T-helper 22 cell (primary cell): ENCODE results near the gene ATP2B3.

ENCODE experiments used
- DNase-seq: peaks from one replicate; pipeline ENCODE4 v3.0.0-alpha.2; 2020; ENCODE audit warnings: low read depth

ATP2B3 gene

DNA sequence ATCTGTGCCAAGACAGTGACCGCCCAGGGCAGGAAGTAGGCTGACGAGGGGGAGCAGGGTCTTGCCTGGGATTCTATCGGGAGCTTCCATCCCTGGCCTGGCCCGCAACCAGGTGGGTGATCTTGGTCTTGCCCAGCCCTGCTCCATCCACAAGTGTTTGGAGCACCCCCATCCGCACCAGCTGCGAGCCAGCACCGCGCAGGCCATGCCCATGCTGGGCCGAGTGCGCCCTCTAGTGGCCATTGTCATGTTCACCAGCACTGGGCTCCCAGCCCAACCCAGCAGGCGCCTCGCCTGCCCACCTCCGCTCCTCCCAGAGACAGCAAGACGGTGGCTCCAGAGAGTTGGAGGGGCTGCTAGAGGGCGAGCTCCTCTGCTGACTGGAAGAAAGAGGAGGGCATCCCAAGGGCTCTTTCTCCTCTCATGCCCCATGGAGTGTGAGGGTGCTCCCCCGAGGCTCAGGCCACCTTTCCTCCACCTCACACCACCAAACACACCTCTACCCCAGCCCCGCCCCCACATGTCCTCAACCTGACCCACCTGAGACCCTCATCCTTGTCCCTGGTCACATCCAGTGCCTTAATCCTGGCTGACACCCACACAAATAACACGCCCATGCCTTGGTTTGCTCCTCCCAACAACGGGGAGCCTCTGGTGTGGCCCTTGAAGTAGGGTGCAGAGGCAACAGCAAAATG lies 9.8 kb upstream of the ATP2B3 start:
- peak; percentile 48 for DNase-seq

DNA sequence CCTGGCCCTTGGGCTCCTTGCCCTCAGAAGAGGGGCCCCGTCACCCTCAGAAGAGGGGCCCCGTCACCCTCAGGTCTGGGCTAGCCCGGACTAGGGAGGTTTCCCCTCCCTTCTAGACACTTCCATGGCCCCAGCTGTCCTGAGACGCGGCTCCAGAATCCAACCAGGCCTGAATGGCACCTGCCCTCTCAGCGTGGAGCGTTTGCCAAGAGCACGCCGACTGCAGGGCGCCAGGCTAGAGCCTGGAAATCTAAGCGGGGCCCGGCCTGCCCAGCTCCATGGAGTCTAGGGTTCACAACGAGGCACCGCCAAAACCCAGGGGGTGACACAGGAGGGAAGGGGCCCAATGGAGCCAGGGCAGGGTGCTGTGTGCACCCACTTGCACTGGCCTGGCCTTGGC lies 7.8 kb upstream of the ATP2B3 start:
- no peak for DNase-seq

DNA sequence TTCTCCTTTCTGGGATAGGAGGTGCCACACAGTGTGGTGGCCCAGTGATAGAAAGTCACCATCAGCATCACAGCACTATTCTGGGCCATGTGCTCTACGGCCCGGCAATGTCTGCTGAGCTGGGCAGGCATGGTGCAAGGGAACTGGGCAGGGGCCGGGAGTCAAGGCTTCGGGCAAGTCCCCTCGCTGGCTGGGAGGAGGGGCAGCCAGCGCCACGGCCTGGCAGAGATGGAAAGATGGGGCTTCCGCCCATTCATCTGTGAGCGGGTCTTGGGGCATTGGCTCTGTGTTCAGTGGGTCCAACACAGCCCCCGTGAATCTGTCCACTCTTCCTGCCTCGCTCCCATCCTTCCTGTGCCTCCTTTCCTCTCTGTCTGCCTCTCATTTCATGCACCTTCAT lies 7.1 kb upstream of the ATP2B3 start:
- no peak for DNase-seq

DNA sequence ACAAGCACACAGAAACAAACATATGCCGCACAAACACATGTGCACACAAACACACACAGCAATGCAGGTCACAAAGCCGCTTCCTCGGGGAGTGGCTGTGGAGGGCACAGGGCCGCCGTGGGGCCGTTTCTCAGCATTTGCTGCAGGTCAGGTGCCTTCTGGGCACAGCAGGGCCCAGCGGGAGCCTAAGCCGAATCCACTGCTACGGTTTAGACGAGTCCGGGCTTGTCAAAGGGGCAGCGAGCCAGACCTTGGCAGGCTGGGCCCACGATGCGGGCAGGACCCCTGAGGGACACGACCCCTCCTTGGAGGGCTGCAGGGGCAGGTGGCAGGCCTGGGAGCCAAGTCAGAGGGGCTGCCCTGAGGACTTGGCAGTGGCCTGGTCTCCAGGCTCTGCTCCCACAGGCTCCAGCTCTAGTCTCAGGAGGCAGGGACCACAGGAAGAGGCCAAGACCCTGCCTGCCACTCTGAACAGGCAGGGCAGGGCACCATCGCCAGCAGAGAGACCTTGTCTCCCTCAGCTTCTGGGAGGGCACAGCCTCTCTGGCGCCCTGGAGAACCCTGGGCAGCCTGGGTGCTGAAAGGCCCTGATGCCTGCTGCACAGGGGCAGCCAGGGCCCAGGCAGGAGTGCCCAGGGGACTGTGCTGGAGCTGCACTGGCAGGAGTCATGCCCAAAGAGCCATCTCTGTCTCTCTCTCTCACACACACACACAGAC lies 5.5 kb upstream of the ATP2B3 start:
- no peak for DNase-seq

DNA sequence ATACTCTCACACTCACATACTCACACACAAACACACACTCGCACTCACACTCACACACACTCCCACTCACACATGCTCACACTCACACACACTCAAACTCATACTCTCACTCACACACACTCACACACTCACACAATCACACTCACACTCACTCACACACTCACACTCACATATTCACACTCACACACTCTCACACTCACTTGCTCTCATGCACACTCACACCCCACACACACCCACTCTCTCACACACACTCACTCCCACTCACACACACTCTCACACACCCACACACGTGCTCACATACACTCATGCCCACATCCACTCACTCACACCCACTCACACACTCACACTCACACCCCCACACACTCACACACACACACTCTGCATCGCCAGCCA lies 4.9 kb upstream of the ATP2B3 start:
- no peak for DNase-seq

DNA sequence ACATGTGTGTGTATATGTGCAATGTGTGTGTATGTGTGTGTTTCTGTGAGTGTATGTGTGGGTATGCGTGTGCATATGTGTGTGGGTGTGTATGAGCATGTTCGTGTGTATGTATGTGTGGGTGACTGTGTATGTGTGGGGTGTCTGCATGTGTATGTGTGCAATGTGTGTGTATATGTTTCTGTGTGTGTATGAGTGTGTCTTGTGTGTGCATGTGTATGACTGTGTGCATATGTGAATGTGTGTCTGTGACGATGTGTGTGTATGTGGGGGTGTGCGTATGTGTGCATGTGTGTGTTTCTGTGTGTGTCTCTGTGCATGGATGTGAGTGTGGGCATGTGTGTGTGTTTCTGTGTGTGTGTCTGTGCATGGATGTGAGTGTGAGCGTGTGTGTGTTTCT lies 4.2 kb upstream of the ATP2B3 start:
- no peak for DNase-seq

DNA sequence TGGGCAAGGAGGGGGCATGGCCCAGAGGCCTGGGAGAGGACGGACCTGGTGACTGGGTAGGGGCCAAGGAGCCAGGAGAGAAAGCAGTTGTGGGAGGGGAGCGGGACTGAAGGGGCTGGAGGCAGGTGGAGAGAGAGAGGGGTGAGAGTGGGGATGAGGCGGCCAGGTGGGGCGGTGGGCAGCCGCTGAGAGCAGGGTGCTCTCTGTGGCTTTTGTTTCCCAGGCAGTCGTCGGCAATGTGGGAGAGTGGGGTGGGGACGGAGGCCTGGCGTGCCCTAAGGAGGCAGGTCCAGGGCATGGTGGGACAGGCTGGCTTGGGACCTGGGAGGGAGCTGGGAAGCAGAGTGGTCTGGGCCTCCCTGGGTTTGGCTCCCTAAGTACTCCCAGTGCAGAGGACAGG lies 3.2 kb upstream of the ATP2B3 start:
- no peak for DNase-seq

DNA sequence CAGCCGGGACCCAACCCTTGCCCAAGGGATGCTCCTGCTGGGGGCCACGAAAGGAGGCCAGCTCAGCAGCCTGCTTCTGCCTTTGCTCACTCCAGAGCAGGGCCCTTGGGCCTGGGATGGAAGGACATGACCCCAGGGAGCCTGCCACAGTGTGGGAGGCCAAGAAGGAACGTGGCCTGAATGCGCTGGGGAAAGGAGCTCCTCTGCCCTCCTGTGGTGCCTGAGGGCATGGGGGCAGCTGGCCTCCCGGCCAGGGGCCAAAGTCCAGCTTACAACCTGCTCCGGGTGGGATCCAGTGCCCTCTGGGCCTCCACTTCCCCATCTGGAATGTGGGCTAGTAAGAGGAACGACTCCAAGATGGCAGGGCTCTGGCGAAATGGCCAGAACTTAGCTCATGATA lies 2.0 kb upstream of the ATP2B3 start:
- no peak for DNase-seq

DNA sequence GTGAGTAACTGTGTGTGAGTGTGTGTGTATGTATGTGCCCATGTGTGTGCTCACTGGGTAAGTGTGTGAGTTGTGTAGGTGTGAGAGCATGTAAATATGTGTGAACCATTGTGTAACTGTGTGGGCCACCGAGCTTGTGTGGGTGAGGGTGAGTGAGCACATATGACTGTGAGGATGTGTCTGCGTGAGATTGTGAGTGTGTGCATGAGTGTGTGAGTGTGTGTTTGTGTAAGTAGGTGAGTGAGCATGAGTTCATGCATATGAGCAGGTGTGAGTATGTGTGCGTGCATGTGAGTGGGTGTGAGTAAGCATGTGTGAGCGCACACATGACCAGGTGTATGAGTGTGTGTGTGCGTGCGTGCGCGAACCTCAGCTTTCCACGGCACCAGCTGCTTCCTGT lies 1.4 kb upstream of the ATP2B3 start:
- DNase-seq: no peak

DNA sequence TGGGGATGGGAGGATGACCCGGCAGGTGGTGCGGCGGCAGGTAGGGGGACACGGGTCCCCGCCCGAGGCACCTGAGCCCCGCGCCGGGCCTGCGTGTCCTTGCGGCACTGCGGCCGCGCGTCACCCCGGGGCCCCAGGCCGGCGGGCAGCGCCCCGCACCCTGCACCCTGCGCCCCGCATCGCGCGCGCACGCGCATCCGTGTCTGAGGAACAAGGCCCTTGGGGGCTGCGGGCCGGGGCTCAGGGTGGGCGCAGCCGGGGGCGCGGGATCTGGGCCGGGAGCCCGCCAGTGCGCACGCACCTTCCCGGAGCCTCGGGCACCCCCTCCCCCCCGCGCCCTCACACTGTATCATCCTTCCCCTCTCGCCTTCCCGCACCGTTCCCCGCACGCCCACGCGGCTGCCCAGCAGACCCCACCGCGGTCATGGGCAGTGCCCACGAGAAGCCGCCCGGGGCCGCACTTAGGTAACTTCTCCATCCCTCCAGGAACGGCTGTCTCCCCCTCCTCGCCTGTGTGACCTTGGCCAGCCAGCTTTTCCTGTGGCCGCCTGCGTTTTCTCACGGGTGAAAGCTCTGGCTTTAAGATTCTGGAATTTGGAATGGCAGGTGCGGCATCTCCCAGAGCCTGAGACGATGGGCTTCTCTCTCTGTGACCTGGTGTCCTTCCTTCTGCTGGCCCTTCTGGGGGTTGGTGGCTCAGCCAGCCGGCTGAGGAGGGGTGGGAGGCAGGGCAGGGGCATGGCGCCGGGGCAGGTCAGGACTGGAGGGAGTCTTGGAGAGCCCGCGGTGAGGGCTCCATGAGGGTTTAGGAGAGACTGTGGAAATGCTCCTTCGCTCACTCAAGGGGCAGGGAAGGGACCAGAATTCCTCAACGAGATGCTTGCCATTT lies 748 bp downstream of the ATP2B3 start:
- DNase-seq: no peak

DNA sequence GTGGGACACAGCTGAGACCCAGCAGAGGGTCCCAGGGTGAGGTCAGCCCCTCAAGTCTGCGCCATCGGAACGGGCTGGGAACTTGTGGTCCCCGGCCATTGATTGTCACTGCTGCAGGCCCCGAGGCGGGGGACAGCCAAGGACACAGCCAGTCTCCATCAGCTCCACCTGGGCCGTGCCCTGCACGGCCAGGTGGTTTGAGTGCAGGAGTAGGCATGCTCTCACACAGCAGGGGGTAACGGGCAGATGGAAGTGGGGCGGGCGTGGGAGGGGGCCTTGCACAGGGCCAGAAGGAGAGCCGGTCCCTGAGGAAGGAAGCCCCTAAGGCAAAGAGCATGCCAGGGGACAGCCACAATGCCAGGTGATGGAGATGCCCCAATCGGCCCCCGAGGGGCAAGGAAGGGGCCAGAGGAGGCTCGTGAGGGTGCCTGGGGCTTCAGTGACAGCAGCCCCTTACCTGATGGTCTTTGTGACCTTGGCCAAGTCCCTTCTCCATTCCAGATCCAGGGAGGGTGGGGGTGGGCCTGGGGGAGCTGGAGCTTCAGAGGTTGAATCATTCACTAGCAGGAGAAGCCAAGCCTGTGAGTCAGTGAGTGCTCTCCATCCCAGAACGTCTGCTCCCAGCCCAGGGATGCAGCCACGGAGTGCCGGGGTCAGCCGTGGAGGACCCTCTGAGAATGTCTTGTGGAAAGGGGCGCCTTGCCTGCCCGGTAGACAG lies 2.3 kb downstream of the ATP2B3 start:
- DNase-seq: no peak

DNA sequence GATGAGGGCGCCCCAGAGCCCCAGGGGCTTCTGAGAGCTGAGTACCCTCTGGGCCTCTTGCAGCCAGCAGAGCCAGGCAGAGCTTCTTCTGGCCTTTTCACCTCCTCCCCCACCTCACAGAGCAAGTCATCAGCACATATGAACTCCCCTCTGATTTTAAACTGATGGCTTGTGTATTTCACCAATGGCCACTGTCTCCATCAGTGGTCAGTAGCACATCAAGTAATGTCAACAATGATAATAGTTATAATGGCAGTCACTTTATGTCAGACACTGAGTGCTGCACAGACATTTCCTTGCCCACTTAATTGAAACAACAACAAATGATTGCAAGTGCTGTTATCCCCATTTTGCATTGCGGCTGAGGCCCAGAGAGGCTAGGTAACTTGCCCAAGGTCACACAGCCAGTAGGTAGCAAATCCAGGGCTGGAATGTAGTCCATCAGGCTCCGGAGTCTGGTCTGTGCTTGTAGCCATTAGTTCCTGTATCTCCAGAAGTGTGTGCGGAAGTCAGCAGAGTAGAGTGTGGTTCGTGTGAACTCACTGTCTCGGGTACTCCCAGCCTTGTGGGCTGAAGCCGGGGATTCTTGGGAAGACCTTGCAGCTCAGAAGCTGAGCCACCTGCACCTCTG lies 3.0 kb downstream of the ATP2B3 start:
- no peak for DNase-seq

DNA sequence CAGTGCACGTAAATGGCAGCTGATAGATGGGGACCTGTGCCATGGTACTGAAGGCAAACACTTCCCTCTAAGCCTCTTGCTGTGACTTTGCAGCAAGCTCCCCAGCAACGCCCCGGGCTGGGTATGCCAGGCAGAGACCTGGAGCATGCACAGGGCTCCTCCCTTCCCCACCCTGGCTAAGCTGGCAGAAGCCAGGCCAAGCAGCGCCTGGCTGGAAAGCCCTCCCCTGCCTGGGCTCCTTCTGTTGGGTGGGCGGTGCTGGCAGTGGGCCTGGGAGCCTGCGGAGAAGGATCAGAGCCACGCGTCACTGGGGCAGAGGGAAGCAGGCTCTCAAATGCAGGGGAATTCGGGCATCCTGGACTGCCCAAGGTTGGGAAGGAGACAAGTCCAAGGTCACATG lies 3.6 kb downstream of the ATP2B3 start:
- DNase-seq: no peak

DNA sequence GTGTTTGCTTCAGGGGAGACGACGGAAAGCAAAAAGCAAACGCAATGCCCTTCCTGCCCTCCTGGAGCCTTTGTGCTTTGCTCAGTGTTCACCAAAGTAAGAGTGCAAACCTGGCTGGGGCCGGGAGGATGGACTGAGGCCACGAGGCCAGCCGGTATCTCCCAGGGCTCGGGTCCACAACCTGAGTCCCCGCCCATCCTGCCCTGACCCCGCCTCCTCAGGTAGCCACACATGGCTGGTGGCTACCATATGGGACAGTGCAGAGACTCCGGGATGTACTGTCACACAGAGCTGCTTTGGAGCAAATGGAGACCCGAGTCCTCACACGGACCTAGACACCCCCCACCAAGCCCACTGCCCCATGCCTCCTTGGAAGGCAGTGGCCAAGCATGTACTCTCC lies 4.8 kb downstream of the ATP2B3 start:
- no peak for DNase-seq

DNA sequence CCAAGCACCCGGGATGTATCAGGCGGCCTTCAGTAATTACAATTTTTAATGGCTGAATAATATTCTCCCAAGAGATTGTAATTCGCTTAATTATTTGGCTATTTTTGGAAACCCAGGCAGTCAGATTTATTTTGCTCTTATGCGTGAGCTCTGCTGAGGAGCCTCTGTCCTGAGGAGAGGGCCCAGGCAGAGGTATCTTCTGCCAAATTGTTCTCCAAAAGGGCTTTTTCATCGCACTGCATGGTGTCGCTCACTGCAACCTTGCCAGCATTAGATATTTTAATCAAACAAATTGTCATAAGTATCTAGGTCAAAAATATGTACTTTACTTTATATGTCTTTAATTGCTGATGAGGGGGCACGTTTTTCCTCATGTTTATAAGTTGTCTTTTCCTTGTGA lies 5.8 kb downstream of the ATP2B3 start:
- DNase-seq: no peak

DNA sequence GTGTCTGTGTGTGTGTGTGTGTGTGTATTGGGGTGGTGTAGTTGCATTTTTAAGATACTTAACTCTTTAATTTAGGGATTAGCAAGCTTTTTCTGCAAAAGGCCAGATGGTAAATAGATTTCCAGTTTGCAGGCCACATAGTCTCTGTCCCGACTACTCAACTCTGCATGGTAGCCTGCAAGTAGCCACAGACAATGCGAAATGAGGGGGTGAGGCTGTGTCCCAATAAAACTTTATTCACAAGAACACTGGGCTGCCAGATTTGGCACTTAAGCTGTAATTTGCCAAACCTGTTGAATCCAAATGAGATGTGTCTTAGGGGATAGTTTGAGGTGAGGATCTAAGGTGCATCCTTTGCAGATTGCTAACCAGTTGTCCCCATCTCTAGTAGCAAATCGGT lies 6.8 kb downstream of the ATP2B3 start:
- DNase-seq: no peak

DNA sequence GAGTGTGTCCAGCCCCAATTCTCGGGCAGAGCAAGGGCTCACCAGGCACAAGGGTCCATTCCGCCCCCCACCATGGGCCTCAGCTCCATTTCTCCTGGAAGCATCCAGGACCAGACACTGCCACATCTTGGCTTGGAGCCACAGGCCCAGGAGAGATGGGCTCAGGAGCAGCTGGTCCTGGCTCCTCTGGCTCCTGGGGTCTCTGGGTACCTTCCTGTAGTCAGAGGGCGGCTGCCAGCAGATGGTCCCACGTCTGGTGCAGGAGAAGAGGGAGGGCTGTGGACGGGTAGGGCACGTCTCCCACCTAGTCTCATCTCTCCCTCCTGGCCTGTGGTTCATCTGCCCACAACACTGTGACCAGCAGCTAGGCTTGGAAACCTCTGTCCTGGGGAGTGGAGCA lies 8.0 kb downstream of the ATP2B3 start:
- DNase-seq: no peak

DNA sequence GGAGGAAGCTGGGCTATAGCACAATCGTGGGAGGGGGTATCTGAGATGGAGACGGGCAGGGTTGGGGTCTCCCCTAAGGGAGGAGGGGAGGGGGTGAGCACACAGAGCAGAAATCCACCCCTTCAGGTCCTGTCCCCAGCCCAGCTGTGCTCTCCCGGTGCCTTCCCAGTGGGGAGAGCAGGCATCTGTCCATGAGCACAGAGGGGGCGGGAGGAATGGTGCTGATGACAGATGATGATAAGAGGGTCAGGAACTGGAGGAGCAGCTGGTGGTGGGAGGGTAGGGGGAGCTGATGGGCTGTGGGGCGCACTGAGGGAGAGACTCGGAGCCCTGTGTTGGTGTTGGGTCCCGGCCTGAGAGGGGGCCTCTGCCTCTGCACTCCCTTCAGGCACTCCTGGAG lies 8.6 kb downstream of the ATP2B3 start:
- no peak for DNase-seq

DNA sequence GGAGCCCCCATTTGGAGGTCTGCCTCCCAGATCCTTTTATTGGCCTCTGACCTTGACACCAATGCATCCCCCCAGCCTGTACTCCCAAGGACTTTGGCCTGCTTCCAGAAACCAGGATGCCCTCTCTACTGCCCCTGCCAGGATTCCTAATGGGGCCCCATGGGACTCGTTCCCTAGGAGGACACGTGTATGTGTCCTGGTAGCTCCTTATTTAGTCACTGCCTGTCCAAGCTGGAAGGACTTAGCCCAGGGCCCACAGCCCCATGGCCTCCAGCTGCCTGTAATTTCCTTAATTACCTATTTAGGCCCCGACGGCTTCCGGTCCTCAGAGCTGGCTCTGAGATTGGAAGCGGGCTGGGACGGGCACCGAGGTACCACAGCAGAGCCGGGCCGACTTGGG lies 9.4 kb downstream of the ATP2B3 start:
- DNase-seq: no peak

DNA sequence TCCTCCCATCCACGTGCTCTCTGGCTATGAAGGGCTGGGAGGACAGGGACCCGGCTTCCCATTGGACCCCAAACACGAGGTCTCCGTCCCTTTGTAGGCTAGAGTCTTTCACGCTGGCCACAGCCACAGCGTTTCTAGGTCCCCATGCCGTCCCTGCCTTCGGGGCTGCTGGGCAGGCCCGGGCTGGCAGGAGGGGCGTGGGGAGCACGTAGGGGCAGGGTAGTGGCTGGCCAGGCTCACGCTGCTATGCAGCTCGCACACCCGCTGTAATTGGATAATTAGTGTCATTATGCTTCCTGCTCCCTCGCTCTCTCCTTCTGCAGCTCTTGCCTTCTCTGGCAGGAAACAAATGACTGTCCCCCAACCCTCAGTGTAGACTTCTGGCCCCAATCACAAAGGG lies 9.8 kb downstream of the ATP2B3 start:
- no peak for DNase-seq

DNA sequence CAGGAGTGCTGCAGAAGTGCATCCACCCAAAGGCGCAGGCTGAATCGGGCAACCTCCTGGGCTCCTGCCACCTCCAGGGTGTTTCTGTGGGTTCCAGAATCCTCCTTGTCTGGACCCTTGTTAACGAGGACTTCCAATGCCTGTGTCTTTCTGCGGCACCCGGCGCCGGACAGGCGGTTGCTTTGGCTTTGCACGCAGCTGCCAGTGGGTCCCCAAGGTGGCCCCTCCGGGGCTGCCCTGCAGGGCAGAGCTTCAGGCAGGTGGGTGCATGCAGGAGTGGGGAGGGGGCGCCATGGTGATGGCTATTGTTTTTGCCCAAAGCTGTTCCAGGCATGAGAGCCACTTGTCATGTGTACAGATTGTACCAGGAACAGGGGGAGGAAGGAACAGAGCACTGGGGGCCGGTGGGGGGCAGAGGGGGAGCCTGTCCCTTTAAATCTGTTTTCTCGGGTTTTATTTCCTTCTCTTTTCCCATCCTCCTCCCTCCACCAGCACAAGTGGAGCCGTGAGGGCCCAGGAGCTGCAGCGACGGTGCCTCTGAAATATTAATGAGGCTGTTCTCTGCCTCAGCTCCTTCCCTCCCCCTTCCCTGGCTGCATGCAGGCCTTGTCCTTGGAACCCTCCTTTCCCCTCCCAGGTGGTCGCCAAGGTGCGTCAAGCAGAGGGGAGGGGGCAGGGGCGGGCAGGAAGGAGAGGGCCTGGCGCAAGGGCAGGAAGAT lies 13.1 kb downstream of the ATP2B3 start:
- no peak for DNase-seq
